ENCODE measurements around the gene COG3.

Gene COG3

DNA sequence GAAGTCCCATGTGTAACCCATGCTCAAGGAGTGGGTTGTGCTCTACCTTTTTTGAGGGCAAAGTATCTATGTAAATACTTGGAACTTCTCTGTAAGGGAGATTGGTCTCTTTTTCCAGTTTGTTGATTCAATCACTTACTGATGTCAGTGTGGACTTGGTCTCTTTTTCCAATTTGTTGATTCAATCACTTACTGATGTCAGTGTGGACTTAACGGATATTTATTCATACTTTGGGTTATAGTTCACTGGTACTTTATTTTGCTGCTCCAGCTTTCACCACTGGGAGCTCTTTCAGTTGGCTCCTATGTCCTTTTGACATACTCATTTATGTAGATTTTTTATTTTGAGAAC lies 36.4 kb downstream of the COG3 start:
- in situ Hi-C loops (cut with HindIII; ENCODE audit: low sequenced_read_pairs) = loop anchor here (5.0 kb wide), 1 partner anchor 104 kb away; no protein-coding TSS in a partner anchor

DNA sequence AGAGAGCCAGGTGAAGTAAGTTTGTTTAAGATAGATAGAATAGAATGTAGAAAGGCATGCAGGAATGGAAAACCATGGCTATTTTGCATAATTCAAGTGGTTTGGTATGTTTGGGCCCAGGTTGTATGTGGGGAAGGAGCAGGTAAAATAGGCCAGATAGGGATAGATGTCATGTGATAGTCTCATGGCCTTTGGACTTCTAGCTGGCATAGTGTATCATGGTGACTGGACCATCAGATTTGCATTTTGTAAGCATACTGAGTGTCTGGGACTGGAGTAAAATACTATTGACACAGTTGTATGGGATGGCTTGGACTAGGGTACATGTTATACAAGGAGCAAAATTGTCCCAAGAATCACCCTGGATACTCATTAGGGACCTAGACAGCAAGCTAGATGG lies 38.9 kb downstream of the COG3 start:
- in situ Hi-C loops (cut with HindIII; ENCODE audit: low sequenced_read_pairs) = loop anchor here (5.0 kb wide), 1 partner anchor 106 kb away; no protein-coding TSS in a partner anchor

DNA sequence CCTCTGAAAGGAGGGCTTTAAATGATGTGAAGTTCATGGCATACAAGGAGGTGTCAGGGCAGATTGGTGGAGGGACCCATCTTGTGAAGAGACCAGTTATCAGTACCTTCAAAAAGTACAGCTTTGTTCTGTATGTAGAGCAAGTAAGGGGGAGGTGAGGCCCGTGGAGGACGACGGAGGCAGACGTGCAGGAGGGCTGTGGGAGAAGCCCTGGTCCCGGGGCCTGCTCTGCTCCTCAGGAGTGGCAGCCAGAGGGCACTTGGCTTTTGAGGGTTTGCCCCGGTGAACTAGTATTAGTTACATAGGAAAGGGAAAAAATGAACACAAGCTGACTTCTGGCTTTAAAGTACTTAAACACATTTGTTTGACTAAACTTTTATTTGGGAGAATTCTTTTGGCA lies 42.1 kb downstream of the COG3 start:
- in situ Hi-C loops (cut with HindIII; ENCODE audit: low sequenced_read_pairs) = no loop called here

DNA sequence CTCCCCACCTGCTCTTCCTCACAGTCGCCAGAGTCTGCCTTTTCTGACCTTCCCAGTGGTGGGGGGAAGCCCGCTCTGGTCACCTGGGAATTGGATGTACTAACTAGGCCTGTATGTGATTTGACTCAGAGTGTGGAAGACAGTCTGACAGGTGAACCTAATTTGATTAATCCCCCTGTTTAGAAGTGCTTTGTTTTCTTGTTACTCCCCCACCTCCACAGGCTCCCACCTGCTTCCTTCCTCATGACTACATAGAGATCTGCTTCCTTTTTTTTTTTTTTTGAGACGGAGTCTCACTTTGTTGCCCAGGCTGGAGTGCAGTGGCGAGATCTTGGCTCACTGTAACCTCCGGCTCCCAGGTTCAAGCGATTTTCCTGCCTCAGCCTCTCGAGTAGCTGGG lies 44.0 kb downstream of the COG3 start:
- in situ Hi-C loops (cut with HindIII; ENCODE audit: low sequenced_read_pairs) = no loop called here

GRCh38 chr13:45510672-45511071 lies 45.9 kb downstream of the COG3 start:
- in situ Hi-C loops (cut with HindIII; ENCODE audit: low sequenced_read_pairs) = no loop called here

GRCh38 chr13:45511310-45512097 lies 46.8 kb downstream of the COG3 start:
- in situ Hi-C loops (cut with HindIII; ENCODE audit: low sequenced_read_pairs) = no loop called here

- in situ Hi-C loops (cut with HindIII; ENCODE audit: low sequenced_read_pairs) = no loop called here
These were observed 47.4 kb downstream of the COG3 start for GRCh38 chr13:45512098-45512496.

DNA sequence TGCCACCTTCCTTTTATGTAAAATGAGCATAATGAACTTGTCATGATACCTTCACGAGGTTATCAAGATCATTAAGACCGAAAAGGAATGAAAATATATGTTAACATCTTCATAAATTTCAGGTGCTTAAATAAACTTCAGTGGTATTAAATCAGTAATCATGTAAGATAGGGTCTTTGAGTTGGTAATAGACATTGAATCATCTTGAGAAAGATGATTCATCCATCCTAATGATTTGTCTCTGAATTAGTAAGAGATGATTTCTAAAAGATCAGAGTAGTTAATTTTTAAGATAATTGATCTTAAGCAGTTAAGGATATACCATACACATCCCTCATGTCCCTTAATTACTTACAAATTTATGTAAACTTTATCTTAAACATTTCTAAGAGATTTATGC lies 52.0 kb downstream of the COG3 start:
- in situ Hi-C loops (cut with HindIII; ENCODE audit: low sequenced_read_pairs) = loop anchor here (5.0 kb wide), 1 partner anchor 91 kb away; no protein-coding TSS in a partner anchor

GRCh38 chr13:45518525-45519245 lies 53.9 kb downstream of the COG3 start:
- in situ Hi-C loops (cut with HindIII; ENCODE audit: low sequenced_read_pairs) = loop anchor here (5.0 kb wide), 1 partner anchor 89 kb away; no protein-coding TSS in a partner anchor

DNA sequence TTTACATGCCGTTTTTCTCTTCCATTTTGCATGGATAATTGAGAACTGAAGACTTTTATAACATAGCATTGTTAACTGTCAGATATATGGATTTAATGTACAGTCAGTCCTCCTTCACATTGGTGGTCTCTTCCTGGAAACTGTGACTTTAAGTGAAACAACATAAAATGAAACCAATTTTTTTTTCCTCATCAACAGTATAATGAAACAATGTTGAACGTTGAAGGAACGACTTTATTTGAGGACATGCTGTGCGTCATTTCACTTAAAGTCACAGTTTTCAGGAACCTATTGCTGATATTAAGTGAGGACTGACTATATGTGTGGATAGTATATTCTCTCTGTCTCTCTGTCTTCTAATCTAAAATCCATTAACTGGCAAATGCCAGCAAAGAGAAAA lies 54.8 kb downstream of the COG3 start:
- in situ Hi-C loops (cut with HindIII; ENCODE audit: low sequenced_read_pairs) = loop anchor here (5.0 kb wide), 1 partner anchor 88 kb away; no protein-coding TSS in a partner anchor

DNA sequence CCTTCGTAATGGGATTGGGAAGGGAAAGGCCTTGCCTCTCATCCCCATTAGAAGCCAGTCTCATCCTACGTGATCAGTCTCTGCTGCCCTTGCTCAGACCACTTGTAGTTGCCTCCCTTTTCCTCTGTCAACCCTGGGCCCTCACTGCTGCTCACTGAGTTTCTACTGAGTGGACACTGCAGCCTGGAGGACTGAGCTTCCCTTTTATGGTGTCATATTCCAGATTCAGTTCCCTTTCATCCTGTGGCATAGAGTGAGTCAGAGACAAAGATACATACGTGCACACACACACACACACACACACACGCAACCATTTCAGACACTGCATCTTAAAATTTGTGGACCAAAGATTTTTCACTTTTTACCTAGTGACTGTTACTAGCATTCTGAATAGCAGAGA lies 56.6 kb downstream of the COG3 start:
- in situ Hi-C loops (cut with HindIII; ENCODE audit: low sequenced_read_pairs) = no loop called here

GRCh38 chr13:45522571-45522970 lies 57.8 kb downstream of the COG3 start:
- in situ Hi-C loops (cut with HindIII; ENCODE audit: low sequenced_read_pairs) = no loop called here

GRCh38 chr13:45527699-45528462 lies 63.1 kb downstream of the COG3 start:
- in situ Hi-C loops (cut with HindIII; ENCODE audit: low sequenced_read_pairs) = no loop called here

DNA sequence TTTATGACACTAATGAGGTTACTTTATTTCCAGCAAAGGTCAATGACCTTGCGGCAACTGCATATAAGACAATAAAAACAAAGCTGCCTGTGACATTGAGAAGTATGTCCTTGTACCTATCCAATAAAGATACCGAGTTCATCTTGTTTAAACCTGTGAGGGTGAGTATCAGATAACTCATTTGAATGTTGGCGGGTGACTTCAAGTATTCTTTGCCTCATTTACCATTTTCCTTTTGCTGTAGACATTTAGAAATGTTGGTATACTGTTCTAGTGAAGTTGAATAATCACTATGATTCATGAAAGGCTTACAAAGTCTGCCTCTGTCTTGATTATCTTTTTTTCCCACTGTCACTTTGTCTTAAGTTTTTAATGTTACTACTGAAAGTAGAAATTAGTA lies 65.0 kb downstream of the COG3 start:
- in situ Hi-C loops (cut with HindIII; ENCODE audit: low sequenced_read_pairs) = no loop called here

DNA sequence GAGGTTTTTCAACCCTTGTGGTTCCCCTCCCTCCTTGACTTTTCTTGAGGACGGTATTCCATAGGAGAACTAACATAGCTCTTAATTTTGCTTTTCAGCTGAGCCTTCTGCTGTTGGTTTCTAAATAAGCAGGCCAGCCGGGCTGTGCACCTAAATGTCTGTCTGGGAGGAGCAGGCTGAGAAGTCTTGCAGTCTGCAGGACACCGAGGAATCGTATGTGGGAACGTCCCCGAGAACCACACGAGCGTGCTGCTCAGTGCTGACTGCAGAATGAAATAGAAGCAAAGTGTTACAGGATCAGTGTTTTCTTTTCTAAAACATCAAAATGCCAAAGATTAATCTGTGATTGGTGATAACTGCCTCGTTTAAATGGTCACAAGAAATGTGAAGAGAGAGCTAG lies 69.9 kb downstream of the COG3 start:
- in situ Hi-C loops (cut with HindIII; ENCODE audit: low sequenced_read_pairs) = no loop called here

- in situ Hi-C loops (cut with HindIII; ENCODE audit: low sequenced_read_pairs) = no loop called here
These were observed 71.5 kb downstream of the COG3 start for GRCh38 chr13:45536224-45536623.

GRCh38 chr13:45537516-45537915 lies 72.8 kb downstream of the COG3 start:
- in situ Hi-C loops (cut with HindIII; ENCODE audit: low sequenced_read_pairs) = no loop called here

- in situ Hi-C loops (cut with HindIII; ENCODE audit: low sequenced_read_pairs) = no loop called here
These were observed 73.6 kb downstream of the COG3 start for GRCh38 chr13:45538382-45538781.

DNA sequence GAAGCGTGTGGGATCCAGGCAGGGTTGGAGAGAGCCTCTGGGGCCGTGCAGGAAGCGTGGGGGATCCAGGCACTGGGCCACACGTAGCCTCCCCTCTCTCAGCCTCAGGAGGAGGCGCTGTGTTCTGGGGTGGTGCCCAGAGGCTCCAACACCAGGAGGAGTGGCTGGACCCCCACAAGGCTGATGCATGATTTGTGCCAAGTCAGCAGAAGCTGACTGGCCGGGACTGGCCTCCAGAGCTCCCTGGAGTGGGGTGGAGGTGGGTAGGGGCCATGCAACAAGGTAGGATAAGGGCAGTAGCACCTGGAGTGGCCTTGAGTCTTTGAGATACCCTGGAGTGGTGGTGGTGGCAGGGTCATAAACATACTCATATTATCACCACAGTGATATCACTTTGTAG lies 75.5 kb downstream of the COG3 start:
- in situ Hi-C loops (cut with HindIII; ENCODE audit: low sequenced_read_pairs) = no loop called here

DNA sequence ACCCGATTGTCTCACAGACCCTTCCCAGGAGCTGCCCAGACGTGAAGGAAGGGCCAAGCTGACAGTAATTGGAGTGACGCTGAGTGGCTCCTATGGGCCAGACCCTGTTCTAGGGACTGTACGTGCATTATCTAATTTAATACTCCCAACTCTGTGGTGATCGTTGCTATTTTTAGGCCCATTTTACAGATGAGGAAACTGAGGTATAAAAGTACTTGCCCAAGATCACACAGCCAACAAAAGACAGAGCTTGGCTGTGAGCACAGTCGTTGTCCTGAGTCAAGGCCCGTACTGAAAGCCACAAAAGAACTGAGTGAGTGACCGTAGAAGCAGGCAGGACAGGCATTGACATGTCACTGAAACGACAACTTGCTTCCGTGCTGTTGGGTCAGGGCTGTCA lies 76.1 kb downstream of the COG3 start:
- in situ Hi-C loops (cut with HindIII; ENCODE audit: low sequenced_read_pairs) = no loop called here

GRCh38 chr13:45541806-45542205 lies 77.1 kb downstream of the COG3 start:
- in situ Hi-C loops (cut with HindIII; ENCODE audit: low sequenced_read_pairs) = no loop called here

Data from endothelial cell of hepatic sinusoid (primary cell).